ENCODE measurements around the gene MAN1A1.

Gene MAN1A1

GRCh38 chr6:119352001-119352400 lies 2.4 kb upstream of the MAN1A1 start:
- DNase-seq: no peak
- TF ChIP-seq POLR2A (IDR thresholded peaks at IDR 0.05; ENCODE audit: low read length): no peak
- no peak for TF ChIP-seq GATA1 (IDR thresholded peaks at IDR 0.05; ENCODE audit: low read depth, low read length)

- DNase-seq: peak; percentile 59 to 77
- TF ChIP-seq POLR2A (IDR thresholded peaks at IDR 0.05; ENCODE audit: low read length) (no peak), GATA1 (IDR thresholded peaks at IDR 0.05; ENCODE audit: low read depth, low read length) (no peak)
Measured at GRCh38 chr6:119350952-119351372, 1.4 kb upstream of the MAN1A1 start.

GRCh38 chr6:119350202-119350951 lies 816 bp upstream of the MAN1A1 start:
- TF ChIP-seq GATA1 (IDR thresholded peaks at IDR 0.05; ENCODE audit: low read depth, low read length): no peak
- TF ChIP-seq POLR2A (IDR thresholded peaks at IDR 0.05; ENCODE audit: low read length): no peak
- DNase-seq: peak; percentile 84 to 87

GRCh38 chr6:119348748-119349360 lies 707 bp downstream of the MAN1A1 start:
- TF ChIP-seq POLR2A (IDR thresholded peaks at IDR 0.05; ENCODE audit: low read length): no peak
- no peak for TF ChIP-seq GATA1 (IDR thresholded peaks at IDR 0.05; ENCODE audit: low read depth, low read length)
- peak; percentile 58 to 69 for DNase-seq

- TF ChIP-seq POLR2A (IDR thresholded peaks at IDR 0.05; ENCODE audit: low read length) (no peak), GATA1 (IDR thresholded peaks at IDR 0.05; ENCODE audit: low read depth, low read length) (no peak)
Measured at GRCh38 chr6:119348096-119348747, 1.3 kb downstream of the MAN1A1 start.

GRCh38 chr6:119347466-119348095 lies 2.0 kb downstream of the MAN1A1 start:
- peak; percentile 72 to 78 for DNase-seq
- TF ChIP-seq GATA1 (IDR thresholded peaks at IDR 0.05; ENCODE audit: low read depth, low read length) (no peak), POLR2A (IDR thresholded peaks at IDR 0.05; ENCODE audit: low read length) (no peak)

More at GRCh38 chr6:119348096-119348747, 1.3 kb downstream of the MAN1A1 start:
- peak; percentile 58 to 73 for DNase-seq

GRCh38 chr6:119346936-119347335 lies 2.6 kb downstream of the MAN1A1 start:
- no peak for TF ChIP-seq GATA1 (IDR thresholded peaks at IDR 0.05; ENCODE audit: low read depth, low read length)
- TF ChIP-seq POLR2A (IDR thresholded peaks at IDR 0.05; ENCODE audit: low read length): no peak
- DNase-seq: peak in 1 of 2 experiments; percentile 51

GRCh38 chr6:119346450-119346849 lies 3.1 kb downstream of the MAN1A1 start:
- TF ChIP-seq POLR2A (IDR thresholded peaks at IDR 0.05; ENCODE audit: low read length) (no peak), GATA1 (IDR thresholded peaks at IDR 0.05; ENCODE audit: low read depth, low read length) (no peak)
- peak in 1 of 2 experiments; percentile 28 for DNase-seq

GRCh38 chr6:119345114-119345513 lies 4.4 kb downstream of the MAN1A1 start:
- TF ChIP-seq GATA1 (IDR thresholded peaks at IDR 0.05; ENCODE audit: low read depth, low read length) (no peak), POLR2A (IDR thresholded peaks at IDR 0.05; ENCODE audit: low read length) (no peak)
- DNase-seq: no peak

GRCh38 chr6:119344306-119344705 lies 5.3 kb downstream of the MAN1A1 start:
- no peak for DNase-seq

GRCh38 chr6:119343573-119344146 lies 5.9 kb downstream of the MAN1A1 start:
- no peak for DNase-seq
- TF ChIP-seq GATA1 (IDR thresholded peaks at IDR 0.05; ENCODE audit: low read depth, low read length) (no peak), POLR2A (IDR thresholded peaks at IDR 0.05; ENCODE audit: low read length) (no peak)

More at GRCh38 chr6:119344306-119344705, 5.3 kb downstream of the MAN1A1 start:
- TF ChIP-seq GATA1 (IDR thresholded peaks at IDR 0.05; ENCODE audit: low read depth, low read length) (no peak), POLR2A (IDR thresholded peaks at IDR 0.05; ENCODE audit: low read length) (no peak)

GRCh38 chr6:119343167-119343566 lies 6.4 kb downstream of the MAN1A1 start:
- no peak for DNase-seq
- no peak for TF ChIP-seq GATA1 (IDR thresholded peaks at IDR 0.05; ENCODE audit: low read depth, low read length)
- TF ChIP-seq POLR2A (IDR thresholded peaks at IDR 0.05; ENCODE audit: low read length): no peak

GRCh38 chr6:119342430-119342829 lies 7.1 kb downstream of the MAN1A1 start:
- no peak for DNase-seq
- TF ChIP-seq GATA1 (IDR thresholded peaks at IDR 0.05; ENCODE audit: low read depth, low read length) (no peak), POLR2A (IDR thresholded peaks at IDR 0.05; ENCODE audit: low read length) (no peak)

Data from erythroblast (primary cell).